CD4-positive, alpha-beta T cell (primary cell): Measurements from ENCODE around the gene BIN2. TPM values are rescaled to one million over a fixed set of nuclear protein-coding genes. Genes with fewer than 3 reads are reported as not detected.

Source experiments
- ATAC-seq: fragments of 200-7000 bp; cut with Tn5 transposase; one replicate; pipeline ENCODE4 v1.10.0; 2022; ENCODE audit warnings: mild to moderate bottlenecking; ENCODE audit not compliant: poor library complexity
- CTCF ChIA-PET: fragments of 350-600 bp; sonication (Branson Sonifier 250); formaldehyde crosslinking; loops from one replicate; lab custom pipeline; 2021; ENCODE audit warnings: antibody characterized with exemption, inconsistent platforms; lab: Charles Lee
- POLR2A ChIA-PET: fragments of 350-600 bp; sonication (Branson Sonifier 250); formaldehyde crosslinking; loops from one replicate; lab custom pipeline; 2021; ENCODE audit warnings: antibody characterized with exemption, inconsistent platforms; lab: Charles Lee
- DNase-seq, 14 experiments: peaks; one replicate each; pipeline ENCODE4 v3.0.0-alpha.2; 2013 to 2020; ENCODE audit warnings: mixed read lengths in 2 of 14
- H3K27ac ChIP-seq, 2 donors: one replicate each; pipeline versions ENCODE4 v1.5.1 to v1.7.0; 2013; ENCODE audit warnings: low read length in 2 of 2, low read depth in 1 of 2, mild to moderate bottlenecking in 1 of 2
- H3K27me3 ChIP-seq, 2 experiments: 1 replicate in 1 of 2; 2 replicates in 1 of 2; pipeline versions ENCODE4 v1.6.1 to v1.7.0; 2013; ENCODE audit warnings: low read length in 2 of 2, control low read depth in 1 of 2, mild to moderate bottlenecking in 1 of 2, moderate library complexity in 1 of 2; ENCODE audit not compliant: insufficient read depth in 2 of 2, control insufficient read depth in 1 of 2
- H3K36me3 ChIP-seq: one replicate; pipeline ENCODE4 v1.6.1; 2013; ENCODE audit warnings: low read length, control low read depth; ENCODE audit not compliant: insufficient read depth
- H3K4me1 ChIP-seq: one replicate; pipeline ENCODE4 v1.6.1; 2013; ENCODE audit warnings: low read length, control low read depth; ENCODE audit not compliant: insufficient read depth
- H3K4me3 ChIP-seq: one replicate; pipeline ENCODE4 v1.5.1; 2013; ENCODE audit warnings: mild to moderate bottlenecking, low read length, moderate library complexity
- H3K9me3 ChIP-seq, 2 experiments: 1 replicate in 1 of 2; 2 replicates in 1 of 2; pipeline versions ENCODE4 v1.6.1 to v1.7.0; 2013; ENCODE audit warnings: low read length in 2 of 2, mild to moderate bottlenecking in 2 of 2, control low read depth in 1 of 2, moderate library complexity in 1 of 2; ENCODE audit not compliant: control insufficient read depth in 1 of 2, insufficient read depth in 1 of 2
- H3K27ac Mint-ChIP-seq: one replicate; pipeline ENCODE4 v1.8.0; 2020; ENCODE audit warnings: mixed read lengths
- H3K27me3 Mint-ChIP-seq: one replicate; pipeline ENCODE4 v1.8.0; 2021; ENCODE audit warnings: mixed read lengths
- H3K36me3 Mint-ChIP-seq: one replicate; pipeline ENCODE4 v1.8.0; 2021; ENCODE audit warnings: low read depth, mixed read lengths
- H3K4me1 Mint-ChIP-seq: one replicate; pipeline ENCODE4 v1.8.0; 2021; ENCODE audit warnings: low read depth, mixed read lengths
- H3K4me3 Mint-ChIP-seq: one replicate; pipeline ENCODE4 v1.8.0; 2020; ENCODE audit warnings: mild to moderate bottlenecking, mixed read lengths
- H3K9me3 Mint-ChIP-seq: one replicate; pipeline ENCODE4 v1.8.0; 2020; ENCODE audit warnings: mixed read lengths
- intact Hi-C, 2 experiments: fragments of 100-400 bp; cut with DNase I in 1 of 2; cut with micrococcal nuclease in 1 of 2; formaldehyde crosslinking; loops; one replicate each; pipeline versions ENCODE4 v1.15.1 to v1.9.0; 2023 to 2025; cut with DNase I, micrococcal nuclease
- total RNA-seq, 174 experiments: library from RNA in 2 of 174; stranded (reverse) in 2 of 174; gene quantifications; one replicate each; pipeline ENCODE4 v1.2.3 and lab custom pipeline; 2021 to 2026
- TF ChIP-seq, protein P1 (sequence below): fragments of 200-600 bp; IDR thresholded peaks from one replicate; pipeline ENCODE4 v1.8.0; 2022; ENCODE audit warnings: antibody characterized with exemption, mild to moderate bottlenecking

The BIN2 gene
- total RNA-seq, 2 experiments from 2014 or later, result 127 to 138 TPM

DNA sequence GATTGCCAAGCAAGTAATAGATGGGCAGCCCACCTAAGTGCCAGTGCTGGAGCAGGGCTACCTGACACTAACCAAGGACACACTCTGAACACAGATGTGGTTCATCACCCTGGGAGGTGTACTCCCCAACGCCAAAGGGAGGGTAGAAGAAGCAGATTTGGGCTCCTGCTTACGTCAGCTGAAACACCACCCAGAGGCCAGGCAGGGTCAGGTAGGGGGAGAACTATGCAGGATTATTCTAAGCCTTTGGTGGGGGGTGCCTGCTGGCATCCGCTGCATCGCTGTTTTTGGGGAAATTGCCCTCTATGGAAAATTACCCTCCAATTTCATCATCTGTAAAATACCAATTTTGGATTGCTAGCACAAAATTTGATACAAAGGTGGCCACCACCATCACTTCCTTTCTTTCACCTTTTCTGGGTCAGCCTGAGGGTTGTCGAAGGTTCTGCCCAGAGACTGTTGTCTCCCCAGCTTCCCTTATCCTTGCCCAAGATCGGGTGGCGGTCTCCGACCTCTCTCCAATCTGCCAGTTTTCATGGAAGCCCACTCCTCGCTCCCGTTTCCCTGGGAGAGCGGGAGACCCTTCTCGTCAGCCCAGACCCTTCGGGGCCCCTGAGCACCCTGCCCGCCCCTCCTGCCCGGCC, 535 bp downstream of the BIN2 start:
- Histone ChIP-seq H3K4me1 (peaks cover 81% of the 10 kb centered on the region), H3K4me3 (peak overlapping the region; percentile 82), H3K9me3 (peaks cover 0 to 5% of the 10 kb centered on the region in 2 experiments), H3K27me3 (no peaks in the 10 kb centered on the region), H3K36me3 (peaks cover 16% of the 10 kb centered on the region), H3K27ac (peak overlapping the region; percentile 91 to 92)
- Mint-ChIP-seq H3K4me1 (peaks cover 88% of the 10 kb centered on the region), H3K36me3 (peaks cover 42% of the 10 kb centered on the region), H3K4me3 (peak overlapping the region; percentile 97), H3K27me3 (no peaks in the 10 kb centered on the region), H3K27ac (peak overlapping the region; percentile 87), H3K9me3 (no peaks in the 10 kb centered on the region)
- ATAC-seq, result peak; percentile 71
- ChIA-PET CTCF (interaction anchor here (0.6 to 10.7 kb wide), 4 partner anchors 18 to 1775 kb away, joined by 3 to 52 read pairs (median 4); partner anchors contain the start of gene POU6F1), POLR2A (interaction anchor here (1.0 to 8.8 kb wide), 9 partner anchors 11 to 240 kb away, joined by 3 to 82 read pairs (median 11); partner anchors contain the start of genes CSRNP2, DAZAP2 and POU6F1)
- peak; percentile 40 to 89 (median 58) for DNase-seq
- intact Hi-C loops, result no loop called here
- TF ChIP-seq, protein P1, sequence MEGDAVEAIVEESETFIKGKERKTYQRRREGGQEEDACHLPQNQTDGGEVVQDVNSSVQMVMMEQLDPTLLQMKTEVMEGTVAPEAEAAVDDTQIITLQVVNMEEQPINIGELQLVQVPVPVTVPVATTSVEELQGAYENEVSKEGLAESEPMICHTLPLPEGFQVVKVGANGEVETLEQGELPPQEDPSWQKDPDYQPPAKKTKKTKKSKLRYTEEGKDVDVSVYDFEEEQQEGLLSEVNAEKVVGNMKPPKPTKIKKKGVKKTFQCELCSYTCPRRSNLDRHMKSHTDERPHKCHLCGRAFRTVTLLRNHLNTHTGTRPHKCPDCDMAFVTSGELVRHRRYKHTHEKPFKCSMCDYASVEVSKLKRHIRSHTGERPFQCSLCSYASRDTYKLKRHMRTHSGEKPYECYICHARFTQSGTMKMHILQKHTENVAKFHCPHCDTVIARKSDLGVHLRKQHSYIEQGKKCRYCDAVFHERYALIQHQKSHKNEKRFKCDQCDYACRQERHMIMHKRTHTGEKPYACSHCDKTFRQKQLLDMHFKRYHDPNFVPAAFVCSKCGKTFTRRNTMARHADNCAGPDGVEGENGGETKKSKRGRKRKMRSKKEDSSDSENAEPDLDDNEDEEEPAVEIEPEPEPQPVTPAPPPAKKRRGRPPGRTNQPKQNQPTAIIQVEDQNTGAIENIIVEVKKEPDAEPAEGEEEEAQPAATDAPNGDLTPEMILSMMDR, result no peak

GRCh38 chr12:51322452-51322851, 1.5 kb downstream of the BIN2 start:
- DNase-seq (peak in 2 of 14 experiments; percentile 19 to 31), ATAC-seq (no peak)
- ChIA-PET CTCF (interaction anchor here (0.8 to 10.7 kb wide), 3 partner anchors 19 to 105 kb away, joined by 3 to 52 read pairs (median 4); partner anchors contain the start of gene POU6F1), POLR2A (interaction anchor here (1.2 to 8.8 kb wide), 7 partner anchors 13 to 239 kb away, joined by 3 to 82 read pairs (median 11); partner anchors contain the start of genes CSRNP2, DAZAP2 and POU6F1)
- peaks cover 20% of the 10 kb centered on the region for H3K36me3 ChIP-seq
- H3K9me3 Mint-ChIP-seq, result no peaks in the 10 kb centered on the region
- peak overlapping the region; percentile 97 for H3K4me3 Mint-ChIP-seq
- intact Hi-C loops, result no loop called here
- H3K4me3 ChIP-seq, result peak overlapping the region; percentile 82
- peak overlapping the region; percentile 91 to 92 for H3K27ac ChIP-seq
- TF ChIP-seq, protein P1, result no peak
- peak overlapping the region; percentile 87 for H3K27ac Mint-ChIP-seq
- H3K4me1 ChIP-seq, result peaks cover 81% of the 10 kb centered on the region
- H3K36me3 Mint-ChIP-seq, result peaks cover 46% of the 10 kb centered on the region
- H3K27me3 ChIP-seq, result no peaks in the 10 kb centered on the region
- peaks cover 86% of the 10 kb centered on the region for H3K4me1 Mint-ChIP-seq
- no peaks in the 10 kb centered on the region for H3K27me3 Mint-ChIP-seq
- peaks cover 0 to 5% of the 10 kb centered on the region in 2 experiments for H3K9me3 ChIP-seq

DNA sequence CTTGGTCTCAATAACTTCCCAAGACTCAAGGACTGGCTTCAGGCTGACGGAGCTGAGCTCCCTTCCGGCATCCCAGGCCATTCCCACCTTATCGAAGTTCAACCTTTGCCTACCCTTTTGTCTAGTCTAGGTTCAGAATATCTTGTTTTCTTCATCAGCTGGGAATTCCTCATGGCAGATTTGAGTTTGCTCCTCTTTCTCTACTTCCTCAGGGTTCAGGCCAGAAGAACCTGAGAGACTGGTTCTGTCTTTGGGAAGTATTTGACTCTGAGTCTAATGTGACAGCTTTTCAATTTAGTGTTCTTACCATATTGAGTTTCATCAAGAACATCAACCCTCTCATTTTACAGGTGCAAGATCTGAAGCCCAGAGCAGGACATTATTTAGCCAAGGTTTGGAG, 2.1 kb downstream of the BIN2 start:
- TF ChIP-seq, protein P1, result no peak
- Histone ChIP-seq H3K27ac (peak overlapping the region; percentile 72 to 91), H3K27me3 (no peaks in the 10 kb centered on the region), H3K36me3 (peaks cover 25% of the 10 kb centered on the region), H3K4me3 (peak overlapping the region; percentile 82), H3K9me3 (peaks cover 0 to 5% of the 10 kb centered on the region in 2 experiments), H3K4me1 (peaks cover 81% of the 10 kb centered on the region)
- Mint-ChIP-seq H3K4me3 (peak overlapping the region; percentile 97), H3K9me3 (no peaks in the 10 kb centered on the region), H3K27ac (peak overlapping the region; percentile 87), H3K4me1 (peaks cover 86% of the 10 kb centered on the region), H3K36me3 (peaks cover 51% of the 10 kb centered on the region), H3K27me3 (no peaks in the 10 kb centered on the region)
- ATAC-seq, result no peak
- CTCF ChIA-PET, result interaction anchor here (1.4 to 10.7 kb wide), 2 partner anchors 20 to 53 kb away, joined by 4 to 52 read pairs; no protein-coding TSS in a partner anchor
- no peak for DNase-seq
- POLR2A ChIA-PET, result interaction anchor here (1.6 to 8.8 kb wide), 6 partner anchors 13 to 104 kb away, joined by 3 to 82 read pairs (median 14); partner anchors contain the start of genes DAZAP2 and POU6F1
- intact Hi-C loops, result no loop called here
